ENCODE data around the gene JMJD8. TPM values are rescaled to one million over a fixed set of nuclear protein-coding genes. Genes with fewer than 3 reads are reported as not detected.

JMJD8 gene
- total and polyA plus RNA-seq, 10 of the 15 experiments (the other 5 are each of a cell fraction or from before 2014, with no cell fraction given), result 1.00 to 50.4 (median 30.7) TPM

DNA sequence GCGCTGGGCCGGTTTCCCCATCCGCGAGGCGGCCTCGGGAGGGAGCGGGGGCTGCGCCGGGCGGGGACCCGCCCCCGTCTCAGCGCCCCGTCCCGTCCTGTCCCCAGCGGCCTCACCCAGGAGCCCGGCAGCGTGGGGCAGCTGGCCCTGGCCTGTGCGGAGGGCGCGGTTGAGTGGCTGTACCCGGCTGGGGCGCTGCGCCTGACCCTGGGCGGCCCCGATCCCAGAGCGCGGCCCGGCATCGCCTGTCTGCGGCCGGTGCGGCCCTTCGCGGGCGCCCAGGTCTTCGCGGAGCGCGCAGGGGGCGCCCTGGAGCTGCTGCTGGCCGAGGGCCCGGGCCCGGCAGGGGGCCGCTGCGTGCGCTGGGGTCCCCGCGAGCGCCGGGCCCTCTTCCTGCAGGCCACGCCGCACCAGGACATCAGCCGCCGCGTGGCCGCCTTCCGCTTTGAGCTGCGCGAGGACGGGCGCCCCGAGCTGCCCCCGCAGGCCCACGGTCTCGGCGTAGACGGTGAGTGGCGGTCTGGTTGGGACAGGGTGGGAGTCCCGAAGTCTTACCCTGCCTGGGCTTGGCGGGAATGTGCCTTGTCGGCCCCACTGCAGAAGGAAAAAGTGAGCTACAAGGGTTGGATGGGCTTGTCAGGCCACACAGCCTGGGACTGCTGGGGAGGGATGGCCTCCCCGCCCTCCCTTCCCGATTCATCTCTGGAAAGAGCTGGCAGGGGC is 31.5 kb upstream of the JMJD8 start (continued):
- TF ChIP-seq GATAD2B (conservative IDR thresholded peaks at IDR 0.05; ENCODE audit: low read depth) (peak; percentile 68; the same call in 1 of the 2 replicates), MLLT1 (IDR thresholded peaks at IDR 0.05) (no peak), LARP7 (IDR thresholded peaks at IDR 0.05) (peak; percentile 70; the same call in 1 of the 2 replicates), HDAC6 (IDR thresholded peaks at IDR 0.05; ENCODE audit: unreplicated experiment) (peak; percentile 86), SUZ12 (IDR thresholded peaks at IDR 0.05; ENCODE audit: unreplicated experiment) (peak; percentile 48), MEF2B (IDR thresholded peaks at IDR 0.05; ENCODE audit: partially characterized antibody, poor library complexity, severe bottlenecking) (no peak), ETV6 (conservative IDR thresholded peaks at IDR 0.05 in 1 of 2, IDR thresholded peaks at IDR 0.05 in 1 of 2; ENCODE audit: borderline replicate concordance in 1 of 2, low read depth in 1 of 2) (no peak), ZBTB40 (IDR thresholded peaks at IDR 0.05; ENCODE audit: borderline replicate concordance) (no peak), NR2F1 (conservative IDR thresholded peaks at IDR 0.05) (0 out of 2 replicates have a peak, but pooled peaks have one; percentile 37)
